Trophoblast cell (in vitro differentiated cells and primary cell): Measurements from ENCODE around the gene DEK.

Experiments
- DNase-seq, 2 donors: peaks; one replicate each; pipeline ENCODE4 v3.0.0-alpha.2; 2016
- H2AFZ ChIP-seq: 2 replicates; pipeline ENCODE4 v1.6.1; 2013; ENCODE audit warnings: low read length, moderate library complexity, mild to moderate bottlenecking; ENCODE audit not compliant: insufficient read depth, poor library complexity
- H2AK5ac ChIP-seq: 2 replicates; pipeline ENCODE4 v1.6.1; 2013; ENCODE audit warnings: mild to moderate bottlenecking, low read length
- H2BK120ac ChIP-seq: 2 replicates; pipeline ENCODE4 v1.6.1; 2013; ENCODE audit warnings: low read length, mild to moderate bottlenecking, moderate library complexity; ENCODE audit not compliant: insufficient read depth, poor library complexity
- H2BK12ac ChIP-seq: 2 replicates; pipeline ENCODE4 v1.6.1; 2013; ENCODE audit warnings: mild to moderate bottlenecking, low read length, moderate library complexity
- H2BK5ac ChIP-seq: 2 replicates; pipeline ENCODE4 v1.6.1; 2013; ENCODE audit warnings: low read length, low read depth, moderate library complexity, mild to moderate bottlenecking; ENCODE audit not compliant: poor library complexity
- H3K14ac ChIP-seq: 2 replicates; pipeline ENCODE4 v1.6.1; 2013; ENCODE audit warnings: mild to moderate bottlenecking, low read length
- H3K18ac ChIP-seq: 2 replicates; pipeline ENCODE4 v1.6.1; 2013; ENCODE audit warnings: mild to moderate bottlenecking, low read length
- H3K23ac ChIP-seq: 2 replicates; pipeline ENCODE4 v1.6.1; 2013; ENCODE audit warnings: low read length
- H3K27ac ChIP-seq: 2 replicates; pipeline ENCODE4 v1.5.1; 2013; ENCODE audit warnings: low read depth, mild to moderate bottlenecking, inconsistent platforms, low read length, moderate library complexity
- H3K27me3 ChIP-seq: 2 replicates; pipeline ENCODE4 v1.6.1; 2013; ENCODE audit warnings: inconsistent platforms, mild to moderate bottlenecking, low read length, moderate library complexity; ENCODE audit not compliant: insufficient read depth
- H3K36me3 ChIP-seq, 2 experiments: 1 replicate in 1 of 2; 2 replicates in 1 of 2; pipeline ENCODE4 v1.6.1; 2013; ENCODE audit warnings: low read length in 2 of 2, mild to moderate bottlenecking in 2 of 2, moderate library complexity in 1 of 2; ENCODE audit not compliant: insufficient read depth in 2 of 2, control insufficient read depth in 1 of 2
- H3K4ac ChIP-seq: 2 replicates; pipeline ENCODE4 v1.6.1; 2013; ENCODE audit warnings: low read depth, mild to moderate bottlenecking, low read length, moderate library complexity
- H3K4me1 ChIP-seq, 2 experiments: 1 replicate in 1 of 2; 2 replicates in 1 of 2; pipeline ENCODE4 v1.6.1; 2013; ENCODE audit warnings: low read length in 2 of 2, mild to moderate bottlenecking in 2 of 2, moderate library complexity in 1 of 2; ENCODE audit not compliant: insufficient read depth in 2 of 2, control insufficient read depth in 1 of 2
- H3K4me2 ChIP-seq: 2 replicates; pipeline ENCODE4 v1.6.1; 2013; ENCODE audit warnings: inconsistent platforms, mild to moderate bottlenecking, low read length, moderate library complexity
- H3K4me3 ChIP-seq: 2 replicates; pipeline ENCODE4 v1.5.1; 2013; ENCODE audit warnings: mild to moderate bottlenecking, low read depth, low read length, inconsistent platforms
- H3K79me1 ChIP-seq: one replicate; pipeline ENCODE4 v1.6.1; 2013; ENCODE audit warnings: low read length
- H3K79me2 ChIP-seq: 2 replicates; pipeline ENCODE4 v1.6.1; 2013; ENCODE audit warnings: low read length, mild to moderate bottlenecking; ENCODE audit not compliant: control insufficient read depth, insufficient read depth, poor library complexity
- H3K9ac ChIP-seq: 2 replicates; pipeline ENCODE4 v1.6.1; 2013; ENCODE audit warnings: mild to moderate bottlenecking, low read length
- H3K9me3 ChIP-seq: 2 replicates; pipeline ENCODE4 v1.6.1; 2013; ENCODE audit warnings: low read depth, mild to moderate bottlenecking, control low read depth, inconsistent platforms, low read length; ENCODE audit not compliant: insufficient read depth
- H4K12ac ChIP-seq: 2 replicates; pipeline ENCODE4 v1.6.1; 2013; ENCODE audit warnings: low read depth, mild to moderate bottlenecking, low read length, moderate library complexity
- H4K8ac ChIP-seq: 2 replicates; pipeline ENCODE4 v1.6.1; 2013; ENCODE audit warnings: low read depth, mild to moderate bottlenecking, low read length, moderate library complexity
- H4K91ac ChIP-seq: one replicate; pipeline ENCODE4 v1.6.1; 2013; ENCODE audit warnings: low read depth, mild to moderate bottlenecking, low read length, moderate library complexity
- WGBS: extraction: QIAGEN DNeasy Blood & Tissue Kit; methylation state at CpG from one replicate; pipeline ENCODE4 v1.1.7; 2013; ENCODE audit warnings: missing lambda C conversion rate; ENCODE audit not compliant: insufficient read length, insufficient coverage; ENCODE audit errors: extremely low coverage; 5-methylcytosine and 5-hydroxymethylcytosine counted together

Gene DEK

GRCh38 chr6:18308070-18308735 lies 43.9 kb upstream of the DEK start:
- WGBS, result no CpG with 5 or more reads among the region's 4 CpGs
- H3K4me2 ChIP-seq, result no peak overlapping the region

GRCh38 chr6:18306977-18307376 lies 42.6 kb upstream of the DEK start:
- Histone ChIP-seq H4K91ac (no peak overlapping the region), H4K8ac (no peak overlapping the region), H2AK5ac (no peak overlapping the region), H2BK12ac (no peak overlapping the region), H3K79me2 (no peaks in the 10 kb centered on the region), H2AFZ (no peak overlapping the region), H3K27me3 (no peaks in the 10 kb centered on the region), H3K14ac (no peak overlapping the region), H3K36me3 (no peaks in the 10 kb centered on the region), H3K9ac (no peak overlapping the region), H3K4me3 (no peak overlapping the region), H4K12ac (no peak overlapping the region), H3K4ac (no peak overlapping the region), H3K4me2 (peak overlapping the region; percentile 37), H3K18ac (no peak overlapping the region), H3K27ac (peak overlapping the region; percentile 48), H2BK120ac (no peak overlapping the region), H2BK5ac (no peak overlapping the region), H3K4me1 (peaks cover 0 to 2% of the 10 kb centered on the region in 2 experiments), H3K79me1 (no peaks in the 10 kb centered on the region), H3K9me3 (peaks cover 2% of the 10 kb centered on the region), H3K23ac (no peak overlapping the region)
- WGBS, result no CpG with 5 or more reads among the region's 2 CpGs
- DNase-seq, result peak in 1 of 2 donors; percentile 29

More at GRCh38 chr6:18308070-18308735, 43.9 kb upstream of the DEK start:
- no peak overlapping the region for H3K18ac ChIP-seq
- no peak overlapping the region for H2BK12ac ChIP-seq
- H3K4ac ChIP-seq, result no peak overlapping the region
- H3K23ac ChIP-seq, result no peak overlapping the region
- no peaks in the 10 kb centered on the region for H3K79me2 ChIP-seq
- H2AK5ac ChIP-seq, result no peak overlapping the region
- no peak overlapping the region for H3K9ac ChIP-seq
- no peak overlapping the region for H2BK120ac ChIP-seq
- no peaks in the 10 kb centered on the region for H3K36me3 ChIP-seq
- H3K4me3 ChIP-seq, result no peak overlapping the region
- H3K14ac ChIP-seq, result no peak overlapping the region
- H3K27me3 ChIP-seq, result no peaks in the 10 kb centered on the region
- H4K8ac ChIP-seq, result no peak overlapping the region
- H3K4me1 ChIP-seq, result peaks cover 0 to 2% of the 10 kb centered on the region in 2 experiments
- no peak overlapping the region for H2AFZ ChIP-seq
- H3K9me3 ChIP-seq, result peaks cover 2% of the 10 kb centered on the region
- DNase-seq, result peak; percentile 51 to 94
- H4K91ac ChIP-seq, result no peak overlapping the region
- no peaks in the 10 kb centered on the region for H3K79me1 ChIP-seq
- H2BK5ac ChIP-seq, result no peak overlapping the region
- H3K27ac ChIP-seq, result no peak overlapping the region
- H4K12ac ChIP-seq, result no peak overlapping the region

- no peak overlapping the region for H3K27ac ChIP-seq
- no peak overlapping the region for H3K4me2 ChIP-seq
- no peak overlapping the region for H3K9ac ChIP-seq
- H2BK5ac ChIP-seq, result no peak overlapping the region
- no peak overlapping the region for H4K12ac ChIP-seq
- no peak overlapping the region for H2AFZ ChIP-seq
- no peak overlapping the region for H3K18ac ChIP-seq
- peaks cover 0 to 2% of the 10 kb centered on the region in 2 experiments for H3K4me1 ChIP-seq
- H4K91ac ChIP-seq, result no peak overlapping the region
- no peaks in the 10 kb centered on the region for H3K79me1 ChIP-seq
- no peak overlapping the region for H2AK5ac ChIP-seq
- H3K4ac ChIP-seq, result no peak overlapping the region
- no peak overlapping the region for H3K23ac ChIP-seq
- H3K4me3 ChIP-seq, result no peak overlapping the region
- WGBS, result no CpG with 5 or more reads among the region's 8 CpGs
- no peaks in the 10 kb centered on the region for H3K79me2 ChIP-seq
- H2BK120ac ChIP-seq, result no peak overlapping the region
- H2BK12ac ChIP-seq, result no peak overlapping the region
- H3K14ac ChIP-seq, result no peak overlapping the region
- no peak overlapping the region for H4K8ac ChIP-seq
- no peaks in the 10 kb centered on the region for H3K36me3 ChIP-seq
- no peak for DNase-seq
- H3K9me3 ChIP-seq, result no peaks in the 10 kb centered on the region
- H3K27me3 ChIP-seq, result no peaks in the 10 kb centered on the region
These were observed 38.5 kb upstream of the DEK start for GRCh38 chr6:18302561-18303439.

GRCh38 chr6:18293076-18293904 lies 29.0 kb upstream of the DEK start:
- DNase-seq, result peak; percentile 10 to 43
- Histone ChIP-seq H2AFZ (no peak overlapping the region), H3K9ac (no peak overlapping the region), H3K27ac (no peak overlapping the region), H2BK120ac (no peak overlapping the region), H2AK5ac (no peak overlapping the region), H3K79me1 (no peaks in the 10 kb centered on the region), H3K9me3 (no peaks in the 10 kb centered on the region), H3K4me2 (no peak overlapping the region), H4K91ac (no peak overlapping the region), H3K79me2 (no peaks in the 10 kb centered on the region), H4K12ac (no peak overlapping the region), H3K4ac (no peak overlapping the region), H3K27me3 (no peaks in the 10 kb centered on the region), H2BK12ac (no peak overlapping the region), H3K4me3 (no peak overlapping the region), H3K23ac (no peak overlapping the region), H2BK5ac (no peak overlapping the region), H3K18ac (no peak overlapping the region), H3K14ac (no peak overlapping the region), H3K4me1 (no peaks in the 10 kb centered on the region), H4K8ac (no peak overlapping the region), H3K36me3 (no peaks in the 10 kb centered on the region)
- no CpG with 5 or more reads among the region's 6 CpGs for WGBS
